HG02973 (cell line): Measurements from ENCODE around the gene MROH8.

Experiments used
- ATAC-seq: cut with Tn5 transposase; IDR thresholded peaks from one replicate; pipeline ENCODE4 v1.9.1; 2021; ENCODE audit warnings: moderate library complexity; ENCODE audit not compliant: unreplicated experiment

Gene MROH8

DNA sequence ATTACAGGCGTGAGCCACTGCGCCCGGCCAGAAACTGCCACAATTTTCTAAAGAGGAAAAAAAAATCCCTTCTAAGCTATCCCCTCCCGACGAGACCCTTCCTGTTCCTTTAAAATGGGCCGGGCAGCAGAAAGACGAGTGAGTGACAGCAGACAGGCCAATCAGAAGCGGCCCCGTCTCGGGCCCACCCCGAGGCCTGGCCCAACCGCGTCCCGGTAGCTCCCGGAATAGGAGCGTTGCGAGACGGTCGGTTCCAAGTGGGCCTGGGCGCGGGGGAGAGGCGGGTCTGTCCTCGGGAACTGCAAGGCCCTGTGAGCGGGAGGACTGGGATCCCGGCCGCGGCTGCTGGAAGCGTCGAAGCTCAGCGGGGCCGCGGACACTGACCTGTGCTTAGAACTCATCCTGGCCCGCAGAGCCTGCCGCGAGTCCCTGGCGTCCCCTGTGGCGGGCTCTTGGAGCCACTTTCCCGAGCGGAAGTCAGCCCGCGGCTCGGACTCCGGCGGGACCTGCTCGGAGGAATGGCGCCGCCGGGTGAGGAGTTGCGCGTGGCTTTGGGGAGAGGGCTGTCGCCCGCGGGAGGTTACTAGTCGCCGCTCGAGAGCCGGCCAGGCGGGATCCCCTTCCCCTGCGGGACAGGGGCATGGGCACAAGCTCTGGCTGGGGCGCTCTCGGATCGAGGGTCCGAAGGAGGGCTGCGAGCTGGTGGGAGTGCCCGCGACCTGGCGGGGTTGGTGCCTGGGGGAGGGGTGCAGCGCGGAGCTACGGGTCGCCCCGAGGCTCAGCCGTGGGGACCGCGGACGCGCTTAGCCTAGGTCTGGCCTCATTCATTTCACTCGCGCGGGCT, at the start of gene MROH8, which contains the start of gene RPN2:
MROH8 (minus strand) TSS at position 710 of the 844 bp plus-strand sequence.
RPN2 (plus strand) TSS at position 492 of the 844 bp plus-strand sequence; CDS start at position 519, 27 bp downstream.
- ATAC-seq: peak; percentile 85

GRCh38 chr20:37228656-37229055, 49.3 kb upstream of the MROH8 start:
- no peak for ATAC-seq

GRCh38 chr20:37228082-37228481, 48.7 kb upstream of the MROH8 start:
- ATAC-seq: no peak

DNA sequence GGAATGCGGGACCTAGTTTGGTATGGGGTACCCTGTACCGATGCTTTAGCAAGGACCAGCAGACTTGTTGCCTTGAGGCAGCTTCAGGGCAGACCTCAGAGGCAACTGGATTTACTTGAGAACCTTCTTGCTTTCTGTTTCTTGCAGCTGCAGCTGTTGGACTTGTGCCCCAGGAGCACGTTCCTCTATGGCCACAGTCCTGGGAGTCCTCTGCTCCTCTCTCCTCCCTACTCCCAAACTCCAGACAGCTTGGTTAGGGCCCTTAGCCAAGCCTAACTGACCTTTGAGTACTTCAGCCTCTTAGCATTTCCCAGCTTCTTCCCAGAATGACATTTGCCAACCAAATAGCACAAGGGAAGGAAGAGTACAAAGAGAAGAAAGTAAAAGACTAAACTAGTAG, 47.5 kb upstream of the MROH8 start:
- ATAC-seq: no peak

DNA sequence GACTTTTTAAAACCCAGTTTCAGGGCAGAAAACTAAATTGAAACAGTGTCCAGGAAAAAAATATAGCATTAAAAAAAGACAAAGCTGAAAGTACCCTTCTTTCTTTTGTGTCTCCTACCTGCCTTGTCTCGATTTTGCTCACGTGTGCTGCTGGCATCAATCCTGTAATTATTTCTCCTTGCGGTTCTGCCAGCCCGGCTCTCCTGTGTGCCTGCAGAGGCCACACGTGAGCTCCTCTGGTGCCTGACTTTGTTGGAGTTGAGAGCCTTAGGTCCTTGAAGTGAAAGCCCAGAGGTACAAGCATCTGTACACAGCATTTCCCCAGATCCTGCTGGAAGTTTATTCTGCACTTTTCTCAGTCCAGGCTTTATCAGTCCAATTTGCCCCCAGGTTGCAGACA, 45.8 kb upstream of the MROH8 start:
- no peak for ATAC-seq

GRCh38 chr20:37223053-37223452, 43.7 kb upstream of the MROH8 start:
- ATAC-seq: no peak

- no peak for ATAC-seq
These were observed 42.7 kb upstream of the MROH8 start for GRCh38 chr20:37222086-37222485.

- ATAC-seq: no peak
These were observed 41.4 kb upstream of the MROH8 start for GRCh38 chr20:37220731-37221130.

DNA sequence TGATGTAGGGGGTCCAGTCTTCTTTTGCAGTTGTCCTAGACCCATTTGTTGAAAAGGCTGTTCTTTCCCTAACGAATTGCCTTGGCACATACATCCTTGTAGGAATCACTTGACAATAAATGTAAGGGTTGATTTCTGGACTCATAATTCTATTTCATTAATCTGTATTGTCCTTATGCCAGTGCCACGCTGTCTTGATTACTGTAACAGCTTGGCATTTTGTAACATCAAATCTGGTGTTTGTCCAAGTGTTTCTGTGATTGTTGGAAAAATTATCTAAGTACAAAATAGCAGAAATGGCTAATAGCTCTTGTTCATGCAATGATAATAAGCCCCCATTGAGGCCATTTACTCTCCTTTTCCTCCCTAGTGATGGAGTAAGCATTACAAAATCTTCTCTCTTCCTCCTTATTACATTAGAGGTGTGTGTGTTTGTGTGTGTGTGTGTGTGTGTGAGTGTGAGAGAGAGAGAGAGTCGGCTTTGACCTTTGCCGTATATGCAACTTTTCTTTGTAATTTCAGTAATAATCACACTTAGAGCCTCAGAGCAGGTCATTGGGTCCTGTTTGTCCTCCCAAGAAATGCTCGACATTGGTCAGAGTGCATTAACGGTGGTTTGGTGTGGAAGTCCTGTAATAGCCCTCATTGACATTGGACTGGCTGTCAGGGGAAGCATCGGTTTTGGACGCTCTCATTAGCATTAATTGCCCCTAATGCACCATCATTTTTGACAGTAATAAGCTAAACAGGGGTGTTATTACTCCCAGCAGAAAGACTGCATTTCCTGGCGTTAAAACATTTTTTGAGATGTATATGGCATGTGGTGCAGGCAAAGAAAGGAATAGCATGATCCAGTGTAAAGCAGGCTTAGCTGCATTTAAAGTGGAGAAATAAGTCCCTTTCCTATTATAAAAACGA, 40.7 kb upstream of the MROH8 start:
- no peak for ATAC-seq

GRCh38 chr20:37218976-37219375, 39.6 kb upstream of the MROH8 start:
- ATAC-seq: no peak

GRCh38 chr20:37218441-37218840, 39.1 kb upstream of the MROH8 start:
- ATAC-seq: no peak

- ATAC-seq: no peak
These were observed 30.4 kb upstream of the MROH8 start for GRCh38 chr20:37209661-37210314.

DNA sequence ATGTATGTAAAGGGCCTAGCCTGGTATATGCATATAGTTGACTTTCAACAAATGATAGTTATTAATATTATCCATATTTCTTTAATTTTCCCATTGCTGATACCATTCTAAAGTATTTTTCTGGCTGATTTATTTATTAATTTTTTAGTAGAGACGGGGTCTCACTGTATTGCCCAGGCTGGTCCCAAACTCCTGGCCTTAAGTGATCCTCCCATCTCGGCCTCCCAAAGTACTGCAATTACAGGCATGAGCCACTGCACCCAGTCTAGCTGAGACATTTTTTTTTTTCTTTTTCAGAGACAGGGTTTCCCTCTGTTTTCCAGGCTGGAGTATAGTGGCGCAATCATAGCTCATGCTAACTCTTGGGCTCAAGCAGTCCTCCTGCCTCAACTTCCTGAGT, 29.8 kb upstream of the MROH8 start:
- ATAC-seq: no peak

DNA sequence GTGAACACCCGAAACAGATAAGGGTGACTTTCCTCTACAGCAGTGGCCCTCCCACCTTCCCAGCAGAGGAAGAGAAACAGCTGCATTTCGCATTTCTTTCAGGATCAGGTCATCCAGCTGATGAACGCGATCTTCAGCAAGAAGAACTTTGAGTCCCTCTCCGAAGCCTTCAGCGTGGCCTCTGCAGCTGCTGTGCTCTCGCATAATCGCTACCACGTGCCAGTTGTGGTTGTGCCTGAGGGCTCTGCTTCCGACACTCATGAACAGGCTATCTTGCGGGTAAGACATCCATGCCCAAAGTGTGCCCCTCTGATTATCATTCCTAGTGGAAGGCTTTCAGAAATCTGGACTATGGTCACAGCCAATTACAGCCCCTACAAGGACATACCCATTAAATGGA, 27.8 kb upstream of the MROH8 start:
- no peak for ATAC-seq

- no peak for ATAC-seq
These were observed 26.4 kb upstream of the MROH8 start for GRCh38 chr20:37205794-37206193.

GRCh38 chr20:37205130-37205529, 25.8 kb upstream of the MROH8 start:
- no peak for ATAC-seq

GRCh38 chr20:37204056-37204455, 24.7 kb upstream of the MROH8 start:
- ATAC-seq: no peak

DNA sequence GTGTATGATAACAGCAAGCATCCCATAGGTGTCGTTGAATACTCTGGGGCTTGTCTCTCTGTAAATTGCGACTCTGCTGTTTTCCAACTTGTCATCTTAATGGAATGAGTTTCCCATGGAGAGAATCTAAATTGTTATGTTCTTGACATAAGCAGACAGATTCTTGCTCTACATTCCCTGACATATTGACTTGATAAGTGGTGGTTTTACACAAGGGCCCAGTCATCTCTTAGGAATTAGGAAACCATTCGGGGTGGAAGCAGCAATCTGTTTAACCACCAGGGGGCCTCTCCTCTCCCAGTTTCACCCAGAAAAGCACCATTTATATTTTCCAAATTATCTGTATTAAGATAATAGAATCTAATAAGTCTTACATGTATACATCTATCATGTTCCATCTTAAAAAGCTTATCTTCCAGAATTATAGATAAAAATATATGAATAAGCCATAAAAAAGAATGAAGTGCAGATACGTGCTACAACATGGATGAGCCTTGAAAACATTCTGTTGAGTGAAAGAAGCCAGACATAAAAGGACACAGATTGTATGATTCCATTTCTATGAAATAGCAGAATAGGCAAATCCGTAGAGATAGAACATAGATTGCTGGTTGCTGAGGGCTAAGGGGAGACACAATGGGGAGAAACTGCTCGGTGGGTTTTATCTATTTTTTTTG, 23.1 kb upstream of the MROH8 start:
- ATAC-seq: no peak

- no peak for ATAC-seq
These were observed 22.4 kb upstream of the MROH8 start for GRCh38 chr20:37201827-37202162.

- ATAC-seq: no peak
These were observed 21.8 kb upstream of the MROH8 start for GRCh38 chr20:37200926-37201826.
